ENCODE measurements around the gene NUP107.
"Not testable (repeated sequence)": the region's sequence is repeated elsewhere in the genome, so short reads cannot be mapped to it uniquely, and the experiment has no call there.

The NUP107 gene

GRCh38 chr12:68686595-68687521 is at the start of gene NUP107:
Gene NUP107, plus strand, starts transcription at chr12:68686978. Its CDS starts 88 bp downstream, at chr12:68687066.
- peak; percentile 94 to 97 for DNase-seq

GRCh38 chr12:68637439-68637838 is 49.3 kb upstream of the NUP107 start:
- DNase-seq = not testable (repeated sequence)

- no peak for DNase-seq
Observed at GRCh38 chr12:68638171-68638570, 48.6 kb upstream of the NUP107 start.

GRCh38 chr12:68638721-68639395 is 47.9 kb upstream of the NUP107 start:
- no peak for DNase-seq

- DNase-seq = no peak
Observed at GRCh38 chr12:68639396-68639767, 47.4 kb upstream of the NUP107 start.

- peak; percentile 27 to 32 for DNase-seq
Observed at GRCh38 chr12:68641138-68641537, 45.6 kb upstream of the NUP107 start.

- no peak for DNase-seq
Observed at GRCh38 chr12:68646484-68646883, 40.3 kb upstream of the NUP107 start.

- DNase-seq = no peak
Observed at GRCh38 chr12:68647507-68647906, 39.3 kb upstream of the NUP107 start.

GRCh38 chr12:68648179-68648578 is 38.6 kb upstream of the NUP107 start:
- DNase-seq = no peak

- DNase-seq = no peak
Observed at GRCh38 chr12:68665016-68665569, 21.7 kb upstream of the NUP107 start.

- DNase-seq = no peak
Observed at GRCh38 chr12:68667291-68667690, 19.5 kb upstream of the NUP107 start.

- no peak for DNase-seq
Observed at GRCh38 chr12:68667896-68668295, 18.9 kb upstream of the NUP107 start.

- DNase-seq = no peak
Observed at GRCh38 chr12:68671179-68671578, 15.6 kb upstream of the NUP107 start.

GRCh38 chr12:68673788-68674187 is 13.0 kb upstream of the NUP107 start:
- no peak for DNase-seq

GRCh38 chr12:68674376-68674775 is 12.4 kb upstream of the NUP107 start:
- DNase-seq = no peak

- DNase-seq = peak; percentile 15 to 21
Observed at GRCh38 chr12:68675101-68675842, 11.5 kb upstream of the NUP107 start.

- DNase-seq = not testable (repeated sequence)
Observed at GRCh38 chr12:68676854-68677253, 9.9 kb upstream of the NUP107 start.

- DNase-seq = no peak
Observed at GRCh38 chr12:68686262-68686594, 550 bp upstream of the NUP107 start.

- no peak for DNase-seq
Observed at GRCh38 chr12:68695454-68695853, 8.7 kb downstream of the NUP107 start.

GRCh38 chr12:68699486-68699885 is 12.7 kb downstream of the NUP107 start:
- no peak for DNase-seq

GRCh38 chr12:68727776-68728175 is 41.0 kb downstream of the NUP107 start:
- no peak for DNase-seq

- DNase-seq = no peak
Observed at GRCh38 chr12:68733661-68734071, 46.9 kb downstream of the NUP107 start.

- DNase-seq = no peak
Observed at GRCh38 chr12:68739891-68740290, 53.1 kb downstream of the NUP107 start.
